K562 treated with DMSO at 1 percent for 48 hours (cell line): ENCODE results near the gene TAX1BP3. TPM values are rescaled to one million over a fixed set of nuclear protein-coding genes. Genes with fewer than 3 reads are reported as not detected.

ENCODE experiments used
- total RNA-seq: library from RNA; unstranded; fragments of 300-600 nt; gene quantifications from 2 replicates; pipeline ENCODE4 v1.2.3, GENCODE V29; 2022; ENCODE audit warnings: low replicate concordance; ENCODE audit errors: extremely low read depth

Gene TAX1BP3
- not detected in 2 replicates for total RNA-seq

GRCh38 chr17:3668279-3669084, at the start of gene TAX1BP3, which contains the start of gene EMC6:
Gene TAX1BP3 (minus strand): TSS chr17:3668578. CDS start chr17:3668526, 52 bp downstream.
Gene EMC6 (plus strand): TSS chr17:3668812. CDS start chr17:3669147, 335 bp downstream.

GRCh38 chr17:3695723-3696411, 27.5 kb upstream of the TAX1BP3 start, which contains the start of gene P2RX5:
Gene P2RX5 (minus strand): TSS chr17:3696155. CDS start chr17:3696005, 150 bp downstream.

GRCh38 chr17:3636154-3636907, 32.0 kb downstream of the TAX1BP3 start, which contains the start of the genes CTNS and SHPK:
Gene CTNS (plus strand): TSS chr17:3636760. CDS start chr17:3640207, 3,447 bp downstream.
Gene SHPK (minus strand): TSS chr17:3636250. CDS start chr17:3636219, 31 bp downstream.

Other genes with a start within 250 kb of the TAX1BP3 start
- not detected in 2 replicates for gene OR1E2, start 234.7 kb downstream of the TAX1BP3 start, total RNA-seq
- gene SPATA22, start 196.8 kb downstream of the TAX1BP3 start, total RNA-seq, result not detected in 2 replicates
- not detected in 2 replicates for gene ASPA, start 192.6 kb downstream of the TAX1BP3 start, total RNA-seq
- gene TRPV3, start 110.8 kb downstream of the TAX1BP3 start, total RNA-seq, result not detected in 2 replicates
- gene TRPV1, start 59.2 kb downstream of the TAX1BP3 start, total RNA-seq, result not detected in 2 replicates
- not detected in 2 replicates for gene SHPK, start 32.3 kb downstream of the TAX1BP3 start, total RNA-seq
- not detected in 2 replicates for gene CTNS, start 31.8 kb downstream of the TAX1BP3 start, total RNA-seq
- not detected in 2 replicates for gene EMC6, start 234 bp upstream of the TAX1BP3 start, total RNA-seq
- not detected in 2 replicates for gene P2RX5, start 27.6 kb upstream of the TAX1BP3 start, total RNA-seq
- gene HASPIN, start 55.3 kb upstream of the TAX1BP3 start, total RNA-seq, result not detected in 2 replicates
- gene ITGAE, start 132.6 kb upstream of the TAX1BP3 start, total RNA-seq, result not detected in 2 replicates
- gene NCBP3, start 177.7 kb upstream of the TAX1BP3 start, total RNA-seq, result not detected in 2 replicates
- not detected in 2 replicates for gene CAMKK1, start 224.5 kb upstream of the TAX1BP3 start, total RNA-seq
- not detected in 2 replicates for gene P2RX1, start 247.9 kb upstream of the TAX1BP3 start, total RNA-seq